K562 (cell line): ENCODE measurements around the gene RBFOX1. TPM values are rescaled to one million over a fixed set of nuclear protein-coding genes. Genes with fewer than 3 reads are reported as not detected.

Experiments
- ATAC-seq: fragments of 200-7000 bp; cut with Tn5 transposase; 3 replicates; pipeline ENCODE4 v1.9.1; 2020; ENCODE audit warnings: moderate library complexity
- BruUV-seq: library from RNA; stranded (reverse); fragments of 400-500 nt; replicated peaks from 2 replicates; lab custom pipeline; 2021; lab: Mats Ljungman, UMichigan
- CTCF ChIA-PET: fragments of 300-600 bp; formaldehyde crosslinking; extraction: SDS; loops from one replicate; lab custom pipeline; 2021; ENCODE audit warnings: low intra/inter-chr PET ratio; lab: Yijun Ruan, JAX
- POLR2A ChIA-PET: fragments of 300-600, 350-650 bp; sonication (Branson Sonifier 250); formaldehyde crosslinking; extraction: SDS; loops from one replicate; lab custom pipeline; 2021; ENCODE audit warnings: antibody characterized with exemption, inconsistent platforms; lab: Yijun Ruan, JAX
- DNase-seq, 4 experiments: peaks; one replicate each; pipeline versions ENCODE4 v3.0.0 to v3.0.0-alpha.2; 2011 to 2018; ENCODE audit warnings: low spot score in 3 of 4, mixed read lengths in 3 of 4; ENCODE audit errors: extremely low read depth in 1 of 4
- FAIRE-seq: peaks from 2 replicates; lab custom pipeline; 2011; peaks lifted over from hg19 to GRCh38; lab: Jason Lieb, UNC
- H2AFZ ChIP-seq: 2 replicates; pipeline ENCODE4 v1.6.0; 2011; ENCODE audit warnings: low read depth, low read length, control low read depth, inconsistent platforms
- H3K27ac ChIP-seq: fragments of 200-600 bp; 3 replicates; pipeline ENCODE4 v1.8.0; 2011; ENCODE audit warnings: low read depth, mild to moderate bottlenecking, control low read depth, inconsistent platforms, low read length, moderate library complexity, mixed read lengths; ENCODE audit errors: extremely low read depth
- H3K27me3 ChIP-seq, 2 experiments: fragments of 300-600 bp in 1 of 2; 2 replicates in 1 of 2; 3 replicates in 1 of 2; pipeline versions ENCODE4 v1.6.0 to v1.8.0; 2011; ENCODE audit warnings: inconsistent platforms in 2 of 2, low read length in 2 of 2, mild to moderate bottlenecking in 1 of 2, mixed read lengths in 1 of 2, moderate library complexity in 1 of 2; ENCODE audit not compliant: control insufficient read depth in 2 of 2, insufficient read depth in 2 of 2
- H3K36me3 ChIP-seq: fragments of 300-600 bp; 3 replicates; pipeline ENCODE4 v1.8.0; 2011; ENCODE audit warnings: mild to moderate bottlenecking, low read length, inconsistent platforms; ENCODE audit not compliant: control insufficient read depth, insufficient read depth
- H3K4me1 ChIP-seq, 2 experiments: fragments of 200-600 bp in 1 of 2; replicated peaks in 1 of 2; 2 replicates in 1 of 2; 3 replicates in 1 of 2; pipeline versions ENCODE4 v1.5.1 to v1.8.0; 2011; ENCODE audit warnings: inconsistent platforms in 2 of 2, low read length in 2 of 2, mild to moderate bottlenecking in 1 of 2, mixed read lengths in 1 of 2, moderate library complexity in 1 of 2; ENCODE audit not compliant: control insufficient read depth in 2 of 2, insufficient read depth in 2 of 2
- H3K4me2 ChIP-seq: 2 replicates; pipeline ENCODE4 v1.6.1; 2011; ENCODE audit warnings: low read length, control low read depth, inconsistent platforms, mixed read lengths; ENCODE audit not compliant: insufficient read depth
- H3K4me3 ChIP-seq: fragments of 200-600 bp; sonication (generic), shearing (Covaris generic); 2 replicates; pipeline ENCODE4 v1.5.1; 2016; ENCODE audit warnings: control low read depth, inconsistent platforms
- H3K79me2 ChIP-seq: fragments of 200-600 bp; 3 replicates; pipeline ENCODE4 v1.8.0; 2011; ENCODE audit warnings: low read length, inconsistent platforms; ENCODE audit not compliant: control insufficient read depth, insufficient read depth
- H3K9ac ChIP-seq, 2 experiments: 2 replicates each; pipeline versions ENCODE4 v1.6.0 to v1.6.1; 2011; ENCODE audit warnings: low read depth in 2 of 2, low read length in 2 of 2, control low read depth in 1 of 2, inconsistent platforms in 1 of 2, mild to moderate bottlenecking in 1 of 2, mixed read lengths in 1 of 2; ENCODE audit not compliant: insufficient read depth in 1 of 2
- H3K9me1 ChIP-seq: one replicate; pipeline ENCODE4 v1.6.0; 2011; ENCODE audit warnings: inconsistent platforms, mild to moderate bottlenecking, low read length, moderate library complexity; ENCODE audit not compliant: control insufficient read depth, insufficient read depth
- H3K9me3 ChIP-seq: replicated peaks from 2 replicates; pipeline ENCODE4 v1.5.1; 2011; ENCODE audit warnings: low read depth, low read length, inconsistent platforms; ENCODE audit not compliant: control insufficient read depth, insufficient read depth
- H4K20me1 ChIP-seq: replicated peaks from 2 replicates; pipeline ENCODE4 v1.6.1; 2011; ENCODE audit warnings: low read length, inconsistent platforms, mixed read lengths; ENCODE audit not compliant: control insufficient read depth, insufficient read depth
- ATF7 ChIP-seq: fragments of 450-650 bp; IDR thresholded peaks from 2 replicates; pipeline ENCODE4 v1.7.1; 2014; ENCODE audit warnings: mild to moderate bottlenecking, moderate library complexity
- HNRNPUL1 ChIP-seq: fragments of 200-400 bp; formaldehyde crosslinking; IDR thresholded peaks from 2 replicates; pipeline ENCODE4 v1.6.1; 2017; ENCODE audit warnings: low read length
- KLF10 ChIP-seq: fragments of 250-450 bp; sonication (Bioruptor Pico); IDR thresholded peaks from 2 replicates; pipeline ENCODE4 v1.6.1; 2021; ENCODE audit warnings: matching md5 sums
- LCOR ChIP-seq: sonication (generic); formaldehyde crosslinking; IDR thresholded peaks from 2 replicates; pipeline ENCODE4 v1.8.0; 2022; ENCODE audit warnings: mild to moderate bottlenecking, missing genetic modification reagents
- NCOA4 ChIP-seq: fragments of 450-650 bp; IDR thresholded peaks from 2 replicates; pipeline ENCODE4 v1.6.1; 2018; ENCODE audit warnings: mild to moderate bottlenecking; ENCODE audit not compliant: partially characterized antibody
- PHF20 ChIP-seq: fragments of 450-650 bp; IDR thresholded peaks from 2 replicates; pipeline ENCODE4 v1.6.1; 2018; ENCODE audit not compliant: partially characterized antibody
- ZC3H8 ChIP-seq: fragments of 450-650 bp; IDR thresholded peaks from 2 replicates; pipeline ENCODE4 v1.6.1; 2017
- ZNF551 ChIP-seq: fragments of 250-450 bp; sonication (Bioruptor Pico); IDR thresholded peaks from 2 replicates; pipeline ENCODE4 v1.5.0; 2021; ENCODE audit warnings: mild to moderate bottlenecking, moderate library complexity
- WGBS: fragments of 100-300 bp; shearing (Covaris generic); methylation state at CpG from one replicate; pipeline ENCODE4 v1.1.6; 2016; ENCODE audit warnings: low coverage, mixed read lengths; ENCODE audit not compliant: insufficient coverage; ENCODE audit errors: missing lambda C conversion rate; 5-methylcytosine and 5-hydroxymethylcytosine counted together
- in situ Hi-C: fragments of 300-500 bp; cut with MboI; formaldehyde crosslinking; loops from 4 replicates; pipeline ENCODE4 v1.15.0; 2018; ENCODE audit warnings: inconsistent platforms, mixed read lengths
- intact Hi-C: fragments of 100-400 bp; cut with micrococcal nuclease; formaldehyde crosslinking; loops from 2 replicates; pipeline ENCODE4 v1.14.2; 2022
- polyA plus RNA-seq, 8 experiments: library from polyadenylated mRNA; depleted of rRNA in 4 of 8; stranded (reverse) in 5 of 8; unstranded in 3 of 8; fragments of >200 nt; fragmentation: Nextera tagmentation in 2 of 8; fragmentation: Illumina TruSeq in 1 of 8; extraction: Ambion mirVana in 2 of 8; extraction: Trizol in 1 of 8; gene quantifications; 2 replicates each; pipeline versions ENCODE4 v1.2.1 to v1.2.3, GENCODE V29; 2011 to 2014; ENCODE audit warnings: inconsistent platforms in 1 of 8, missing spikeins in 1 of 8
- total RNA-seq, 7 experiments: library from RNA; depleted of rRNA in 6 of 7; stranded (reverse); fragments of >200 nt in 6 of 7; fragmentation: Illumina TruSeq in 2 of 7; extraction: Trizol in 2 of 7; gene quantifications; 2 replicates each; pipeline versions ENCODE4 v1.2.1 to v1.2.3, GENCODE V29; 2011 to 2021; ENCODE audit warnings: low replicate concordance in 1 of 7
- TF ChIP-seq, protein P1 (sequence below), 2 experiments: fragments of 450-650 bp in 1 of 2; IDR thresholded peaks; 2 replicates each; pipeline ENCODE4 v1.6.1; 2011 to 2017; ENCODE audit warnings: low read depth in 2 of 2, antibody characterized with exemption in 1 of 2, borderline replicate concordance in 1 of 2, low read length in 1 of 2, mild to moderate bottlenecking in 1 of 2, mixed read lengths in 1 of 2; ENCODE audit not compliant: control insufficient read depth in 1 of 2
- TF ChIP-seq, protein P2 (sequence below): fragments of 450-650 bp; IDR thresholded peaks from 2 replicates; pipeline ENCODE4 v1.6.1; 2016

RBFOX1 gene
- total and polyA plus RNA-seq, 9 of the 15 experiments (the other 6 are each of a cell fraction or from before 2014, with no cell fraction given) = 0.03 TPM; not detected in 8

DNA sequence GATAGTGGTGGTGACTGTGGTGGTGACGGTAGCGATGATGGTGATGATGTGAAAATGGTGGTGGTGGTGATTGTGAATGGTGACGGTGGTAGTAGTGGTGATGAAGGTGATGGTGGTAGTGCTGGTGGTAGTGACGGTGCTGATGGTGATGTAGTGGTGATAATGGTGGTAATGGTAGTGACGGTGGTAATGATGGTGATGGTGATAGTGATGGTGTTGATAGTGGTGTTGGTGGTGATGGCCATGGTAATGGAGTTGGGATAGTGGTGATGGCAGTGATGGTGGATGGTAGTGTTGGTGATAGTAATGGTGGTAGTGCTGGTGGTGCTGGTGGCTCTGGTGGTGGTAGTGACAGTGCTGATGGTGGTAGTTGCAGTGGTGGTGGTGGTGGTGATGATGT is 14.7 kb upstream of the RBFOX1 start:
- in situ Hi-C loops = no loop called here
- H3K4me3 ChIP-seq = no peak overlapping the region
- no peak overlapping the region for H3K4me2 ChIP-seq
- POLR2A ChIA-PET = no interaction called here
- no peak overlapping the region for H3K27ac ChIP-seq
- FAIRE-seq (no peak), DNase-seq (no peak), ATAC-seq (no peak)
- intact Hi-C loops = no loop called here
- TF ChIP-seq KLF10 (CRISPR knock-in tag) = no peak
- no peak for TF ChIP-seq NCOA4
- TF ChIP-seq PHF20 = no peak
- CTCF ChIA-PET = no interaction called here
- no peaks in the 10 kb centered on the region for H3K36me3 ChIP-seq
- no peaks in the 10 kb centered on the region for H4K20me1 ChIP-seq
- H2AFZ ChIP-seq = no peak overlapping the region
- no peaks in the 10 kb centered on the region for H3K9me3 ChIP-seq
- BruUV-seq = no TSS peak
- no peaks in the 10 kb centered on the region for H3K79me2 ChIP-seq
- H3K27me3 ChIP-seq = peaks cover 4 to 5% of the 10 kb centered on the region in 2 experiments; a peak in 2 of 5 replicates
- no peaks in the 10 kb centered on the region for H3K9me1 ChIP-seq
- no peak overlapping the region for H3K9ac ChIP-seq
- no peaks in the 10 kb centered on the region for H3K4me1 ChIP-seq
- 0% methylated on average over 5 of the region's 5 CpGs for WGBS

- no peak overlapping the region for H3K4me3 ChIP-seq
- 0% methylated on average over 7 of the region's 7 CpGs for WGBS
- H3K36me3 ChIP-seq = no peaks in the 10 kb centered on the region
- H2AFZ ChIP-seq = no peak overlapping the region
- no peak overlapping the region for H3K4me2 ChIP-seq
- no peaks in the 10 kb centered on the region for H3K79me2 ChIP-seq
- H3K9me1 ChIP-seq = no peaks in the 10 kb centered on the region
- no peak overlapping the region for H3K9ac ChIP-seq
- BruUV-seq = no TSS peak
- ATAC-seq = no peak
- no peaks in the 10 kb centered on the region for H4K20me1 ChIP-seq
- H3K4me1 ChIP-seq = no peaks in the 10 kb centered on the region
- H3K9me3 ChIP-seq = no peaks in the 10 kb centered on the region
- H3K27me3 ChIP-seq = peaks cover 4 to 5% of the 10 kb centered on the region in 2 experiments; a peak in 2 of 5 replicates
- H3K27ac ChIP-seq = no peak overlapping the region
- intact Hi-C loops (no loop called here), in situ Hi-C loops (no loop called here)
- no peak for FAIRE-seq
- POLR2A ChIA-PET = no interaction called here
- CTCF ChIA-PET = no interaction called here
- TF ChIP-seq LCOR (no peak), ATF7 (no peak), ZNF551 (no peak), HNRNPUL1 (no peak), ZC3H8 (no peak)
- TF ChIP-seq, protein P1, sequence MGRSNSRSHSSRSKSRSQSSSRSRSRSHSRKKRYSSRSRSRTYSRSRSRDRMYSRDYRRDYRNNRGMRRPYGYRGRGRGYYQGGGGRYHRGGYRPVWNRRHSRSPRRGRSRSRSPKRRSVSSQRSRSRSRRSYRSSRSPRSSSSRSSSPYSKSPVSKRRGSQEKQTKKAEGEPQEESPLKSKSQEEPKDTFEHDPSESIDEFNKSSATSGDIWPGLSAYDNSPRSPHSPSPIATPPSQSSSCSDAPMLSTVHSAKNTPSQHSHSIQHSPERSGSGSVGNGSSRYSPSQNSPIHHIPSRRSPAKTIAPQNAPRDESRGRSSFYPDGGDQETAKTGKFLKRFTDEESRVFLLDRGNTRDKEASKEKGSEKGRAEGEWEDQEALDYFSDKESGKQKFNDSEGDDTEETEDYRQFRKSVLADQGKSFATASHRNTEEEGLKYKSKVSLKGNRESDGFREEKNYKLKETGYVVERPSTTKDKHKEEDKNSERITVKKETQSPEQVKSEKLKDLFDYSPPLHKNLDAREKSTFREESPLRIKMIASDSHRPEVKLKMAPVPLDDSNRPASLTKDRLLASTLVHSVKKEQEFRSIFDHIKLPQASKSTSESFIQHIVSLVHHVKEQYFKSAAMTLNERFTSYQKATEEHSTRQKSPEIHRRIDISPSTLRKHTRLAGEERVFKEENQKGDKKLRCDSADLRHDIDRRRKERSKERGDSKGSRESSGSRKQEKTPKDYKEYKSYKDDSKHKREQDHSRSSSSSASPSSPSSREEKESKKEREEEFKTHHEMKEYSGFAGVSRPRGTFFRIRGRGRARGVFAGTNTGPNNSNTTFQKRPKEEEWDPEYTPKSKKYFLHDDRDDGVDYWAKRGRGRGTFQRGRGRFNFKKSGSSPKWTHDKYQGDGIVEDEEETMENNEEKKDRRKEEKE (IDR thresholded peaks at IDR 0.05; ENCODE audit: borderline replicate concordance in 1 of 2, control insufficient read depth in 1 of 2, low read depth in 2 of 2, low read length in 1 of 2) = no peak
- TF ChIP-seq, protein P2, sequence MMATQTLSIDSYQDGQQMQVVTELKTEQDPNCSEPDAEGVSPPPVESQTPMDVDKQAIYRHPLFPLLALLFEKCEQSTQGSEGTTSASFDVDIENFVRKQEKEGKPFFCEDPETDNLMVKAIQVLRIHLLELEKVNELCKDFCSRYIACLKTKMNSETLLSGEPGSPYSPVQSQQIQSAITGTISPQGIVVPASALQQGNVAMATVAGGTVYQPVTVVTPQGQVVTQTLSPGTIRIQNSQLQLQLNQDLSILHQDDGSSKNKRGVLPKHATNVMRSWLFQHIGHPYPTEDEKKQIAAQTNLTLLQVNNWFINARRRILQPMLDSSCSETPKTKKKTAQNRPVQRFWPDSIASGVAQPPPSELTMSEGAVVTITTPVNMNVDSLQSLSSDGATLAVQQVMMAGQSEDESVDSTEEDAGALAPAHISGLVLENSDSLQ = no peak
- no peak for DNase-seq
These were observed 14.0 kb upstream of the RBFOX1 start for GRCh38 chr16:7318686-7319085.
